Activated naive CD8-positive, alpha-beta T cell treated with anti-CD3 and anti-CD28 coated beads, Interleukin-2, amount 10 ng/mL, durations not matched to agents 7 days and 5 days (primary cell): Measurements from ENCODE around the gene MRAP2. TPM values are rescaled to one million over a fixed set of nuclear protein-coding genes. Genes with fewer than 3 reads are reported as not detected.
"Not testable (repeated sequence)": the region's sequence is repeated elsewhere in the genome, so short reads cannot be mapped to it uniquely, and the experiment has no call there.

Experiments used
- ATAC-seq: fragments of 150-1000 bp; cut with Tn5 transposase; one replicate; pipeline ENCODE4 v1.10.0; 2021; ENCODE audit warnings: low read depth, moderate library complexity
- POLR2A ChIA-PET: fragments of 350-600 bp; sonication (Branson Sonifier 250); formaldehyde crosslinking; loops from one replicate; lab custom pipeline; 2021; ENCODE audit warnings: antibody characterized with exemption; lab: Charles Lee
- DNase-seq: peaks from one replicate; pipeline ENCODE4 v3.0.0; 2021
- H3K27ac Mint-ChIP-seq: one replicate; pipeline ENCODE4 v1.8.0; 2022; ENCODE audit warnings: mild to moderate bottlenecking, mixed read lengths
- H3K27me3 Mint-ChIP-seq: one replicate; pipeline ENCODE4 v1.8.0; 2022; ENCODE audit warnings: mild to moderate bottlenecking, moderate library complexity, mixed read lengths
- H3K36me3 Mint-ChIP-seq: one replicate; pipeline ENCODE4 v1.8.0; 2021; ENCODE audit warnings: mild to moderate bottlenecking, mixed read lengths
- H3K4me1 Mint-ChIP-seq: one replicate; pipeline ENCODE4 v1.8.0; 2021; ENCODE audit warnings: mixed read lengths
- H3K4me3 Mint-ChIP-seq: one replicate; pipeline ENCODE4 v1.8.0; 2022; ENCODE audit warnings: mild to moderate bottlenecking, moderate library complexity, mixed read lengths
- H3K9me3 Mint-ChIP-seq: one replicate; pipeline ENCODE4 v1.8.0; 2021; ENCODE audit warnings: mixed read lengths
- total RNA-seq, 2 experiments: library from RNA; stranded (reverse); gene quantifications; one replicate each; pipeline ENCODE4 v1.2.3, GENCODE V29; 2021

The MRAP2 gene
- total RNA-seq, 2 experiments from 2014 or later: not detected

- DNase-seq, POLR2A ChIA-PET, H3K9me3 Mint-ChIP-seq, H3K4me3 Mint-ChIP-seq, H3K4me1 Mint-ChIP-seq, H3K27ac Mint-ChIP-seq, ATAC-seq, H3K27me3 Mint-ChIP-seq, H3K36me3 Mint-ChIP-seq: not testable (repeated sequence)
These were observed 35.3 kb downstream of the MRAP2 start for GRCh38 chr6:84068873-84069272.

- DNase-seq: no peak
- H3K4me3 Mint-ChIP-seq: no peak overlapping the region
- H3K9me3 Mint-ChIP-seq: no peaks in the 10 kb centered on the region
- no peaks in the 10 kb centered on the region for H3K36me3 Mint-ChIP-seq
- H3K4me1 Mint-ChIP-seq: no peaks in the 10 kb centered on the region
- no peak overlapping the region for H3K27ac Mint-ChIP-seq
- POLR2A ChIA-PET: no interaction called here
- no peak for ATAC-seq
- peaks cover 2% of the 10 kb centered on the region for H3K27me3 Mint-ChIP-seq
These were observed 38.9 kb downstream of the MRAP2 start for GRCh38 chr6:84072442-84072997.

GRCh38 chr6:84074988-84075781, 41.6 kb downstream of the MRAP2 start:
- ATAC-seq (no peak), DNase-seq (no peak)
- H3K4me3 Mint-ChIP-seq: no peak overlapping the region
- H3K27ac Mint-ChIP-seq: no peak overlapping the region
- no peaks in the 10 kb centered on the region for H3K36me3 Mint-ChIP-seq
- no peaks in the 10 kb centered on the region for H3K9me3 Mint-ChIP-seq
- no peaks in the 10 kb centered on the region for H3K4me1 Mint-ChIP-seq
- POLR2A ChIA-PET: no interaction called here
- H3K27me3 Mint-ChIP-seq: no peaks in the 10 kb centered on the region

GRCh38 chr6:84077645-84078044, 44.1 kb downstream of the MRAP2 start:
- POLR2A ChIA-PET: no interaction called here
- Mint-ChIP-seq H3K4me3 (no peak overlapping the region), H3K4me1 (no peaks in the 10 kb centered on the region), H3K27ac (no peak overlapping the region), H3K36me3 (no peaks in the 10 kb centered on the region), H3K27me3 (no peaks in the 10 kb centered on the region), H3K9me3 (no peaks in the 10 kb centered on the region)
- DNase-seq: no peak
- no peak for ATAC-seq

- no peaks in the 10 kb centered on the region for H3K9me3 Mint-ChIP-seq
- no peak overlapping the region for H3K27ac Mint-ChIP-seq
- no peaks in the 10 kb centered on the region for H3K36me3 Mint-ChIP-seq
- H3K27me3 Mint-ChIP-seq: peaks cover 3% of the 10 kb centered on the region
- DNase-seq (no peak), ATAC-seq (no peak)
- no peaks in the 10 kb centered on the region for H3K4me1 Mint-ChIP-seq
- POLR2A ChIA-PET: no interaction called here
- H3K4me3 Mint-ChIP-seq: no peak overlapping the region
These were observed 44.8 kb downstream of the MRAP2 start for GRCh38 chr6:84078335-84078734.

- POLR2A ChIA-PET: no interaction called here
- H3K27me3 Mint-ChIP-seq: peaks cover 3% of the 10 kb centered on the region
- no peaks in the 10 kb centered on the region for H3K36me3 Mint-ChIP-seq
- H3K9me3 Mint-ChIP-seq: no peaks in the 10 kb centered on the region
- no peak overlapping the region for H3K4me3 Mint-ChIP-seq
- ATAC-seq (no peak), DNase-seq (no peak)
- no peaks in the 10 kb centered on the region for H3K4me1 Mint-ChIP-seq
- no peak overlapping the region for H3K27ac Mint-ChIP-seq
These were observed 47.6 kb downstream of the MRAP2 start for GRCh38 chr6:84081222-84081621.

GRCh38 chr6:84082689-84083265, 49.2 kb downstream of the MRAP2 start:
- ATAC-seq (no peak), DNase-seq (no peak)
- Mint-ChIP-seq H3K36me3 (no peaks in the 10 kb centered on the region), H3K9me3 (no peaks in the 10 kb centered on the region), H3K4me3 (no peak overlapping the region), H3K27me3 (peaks cover 3% of the 10 kb centered on the region), H3K4me1 (no peaks in the 10 kb centered on the region), H3K27ac (no peak overlapping the region)
- POLR2A ChIA-PET: no interaction called here

- POLR2A ChIA-PET, DNase-seq, H3K9me3 Mint-ChIP-seq, H3K27me3 Mint-ChIP-seq, H3K4me3 Mint-ChIP-seq, H3K27ac Mint-ChIP-seq, H3K36me3 Mint-ChIP-seq, ATAC-seq, H3K4me1 Mint-ChIP-seq: not testable (repeated sequence)
These were observed 51.1 kb downstream of the MRAP2 start for GRCh38 chr6:84084705-84085104.

GRCh38 chr6:84086056-84086455, 52.5 kb downstream of the MRAP2 start:
- no peaks in the 10 kb centered on the region for H3K9me3 Mint-ChIP-seq
- H3K4me3 Mint-ChIP-seq: no peak overlapping the region
- H3K27me3 Mint-ChIP-seq: peaks cover 6% of the 10 kb centered on the region
- H3K4me1 Mint-ChIP-seq: no peaks in the 10 kb centered on the region
- no peak overlapping the region for H3K27ac Mint-ChIP-seq
- DNase-seq (no peak), ATAC-seq (no peak)
- no peaks in the 10 kb centered on the region for H3K36me3 Mint-ChIP-seq
- POLR2A ChIA-PET: no interaction called here

GRCh38 chr6:84086545-84087429, 53.2 kb downstream of the MRAP2 start:
- peaks cover 6% of the 10 kb centered on the region for H3K27me3 Mint-ChIP-seq
- POLR2A ChIA-PET: no interaction called here
- H3K27ac Mint-ChIP-seq: no peak overlapping the region

GRCh38 chr6:84089081-84089480, 55.5 kb downstream of the MRAP2 start:
- Mint-ChIP-seq H3K4me3 (no peak overlapping the region), H3K27ac (no peak overlapping the region), H3K36me3 (no peaks in the 10 kb centered on the region), H3K27me3 (peaks cover 3% of the 10 kb centered on the region), H3K9me3 (no peaks in the 10 kb centered on the region), H3K4me1 (no peaks in the 10 kb centered on the region)
- POLR2A ChIA-PET: no interaction called here
- DNase-seq: no peak
- ATAC-seq: no peak

More at GRCh38 chr6:84086545-84087429, 53.2 kb downstream of the MRAP2 start:
- DNase-seq: no peak
- H3K36me3 Mint-ChIP-seq: no peaks in the 10 kb centered on the region
- no peaks in the 10 kb centered on the region for H3K4me1 Mint-ChIP-seq
- H3K9me3 Mint-ChIP-seq: no peaks in the 10 kb centered on the region
- ATAC-seq: no peak
- H3K4me3 Mint-ChIP-seq: no peak overlapping the region

GRCh38 chr6:84089552-84089951, 56.0 kb downstream of the MRAP2 start:
- DNase-seq: no peak
- H3K4me3 Mint-ChIP-seq: no peak overlapping the region
- POLR2A ChIA-PET: no interaction called here
- no peaks in the 10 kb centered on the region for H3K9me3 Mint-ChIP-seq
- H3K4me1 Mint-ChIP-seq: no peaks in the 10 kb centered on the region
- peaks cover 3% of the 10 kb centered on the region for H3K27me3 Mint-ChIP-seq
- no peak for ATAC-seq
- H3K36me3 Mint-ChIP-seq: no peaks in the 10 kb centered on the region
- H3K27ac Mint-ChIP-seq: no peak overlapping the region
